Mesenchymal stem cell (in vitro differentiated cells and primary cell): Measurements from ENCODE around the gene UCN2.

Experiments used
- DNase-seq: peaks from one replicate; pipeline ENCODE4 v3.0.0-alpha.2; 2013
- H2AFZ ChIP-seq: one replicate; pipeline ENCODE4 v1.6.1; 2013; ENCODE audit warnings: low read depth, mild to moderate bottlenecking, control low read depth, inconsistent platforms, low read length, moderate library complexity
- H2AK5ac ChIP-seq: 2 replicates; pipeline ENCODE4 v1.6.1; 2013; ENCODE audit warnings: low read length, moderate library complexity, mild to moderate bottlenecking, inconsistent platforms; ENCODE audit not compliant: severe bottlenecking
- H2BK120ac ChIP-seq: one replicate; pipeline ENCODE4 v1.6.1; 2013; ENCODE audit warnings: low read depth, mild to moderate bottlenecking, inconsistent platforms, low read length, moderate library complexity
- H2BK12ac ChIP-seq, 2 experiments: one replicate each; pipeline ENCODE4 v1.6.1; 2013; ENCODE audit warnings: inconsistent platforms in 2 of 2, low read length in 2 of 2, mild to moderate bottlenecking in 2 of 2, moderate library complexity in 2 of 2, control low read depth in 1 of 2
- H2BK15ac ChIP-seq: one replicate; pipeline ENCODE4 v1.6.1; 2013; ENCODE audit warnings: mild to moderate bottlenecking, low read depth, inconsistent platforms; ENCODE audit not compliant: poor library complexity, severe bottlenecking
- H2BK5ac ChIP-seq: 2 replicates; pipeline ENCODE4 v1.6.1; 2013; ENCODE audit warnings: low read depth, mild to moderate bottlenecking, low read length, control low read depth, inconsistent platforms; ENCODE audit not compliant: poor library complexity, severe bottlenecking
- H3K14ac ChIP-seq, 2 experiments: one replicate each; pipeline ENCODE4 v1.6.1; 2013; ENCODE audit warnings: inconsistent platforms in 2 of 2, low read length in 2 of 2, control low read depth in 1 of 2, mild to moderate bottlenecking in 1 of 2, moderate library complexity in 1 of 2
- H3K18ac ChIP-seq, 2 experiments: one replicate each; pipeline ENCODE4 v1.6.1; 2013; ENCODE audit warnings: inconsistent platforms in 2 of 2, low read length in 2 of 2, control low read depth in 1 of 2, low read depth in 1 of 2, mild to moderate bottlenecking in 1 of 2
- H3K23ac ChIP-seq, 2 experiments: one replicate each; pipeline ENCODE4 v1.6.1; 2013; ENCODE audit warnings: inconsistent platforms in 2 of 2, low read length in 2 of 2, mild to moderate bottlenecking in 2 of 2, moderate library complexity in 2 of 2, control low read depth in 1 of 2
- H3K27ac ChIP-seq: 2 replicates; pipeline ENCODE4 v1.5.1; 2013; ENCODE audit warnings: mild to moderate bottlenecking, moderate library complexity, low read length, control low read depth, inconsistent platforms; ENCODE audit not compliant: poor library complexity, severe bottlenecking
- H3K27me3 ChIP-seq, 2 experiments: 2 replicates each; pipeline versions ENCODE4 v1.6.1 to v1.7.0; 2013; ENCODE audit warnings: low read length in 2 of 2, mild to moderate bottlenecking in 2 of 2, moderate library complexity in 2 of 2, control low read depth in 1 of 2, inconsistent platforms in 1 of 2; ENCODE audit not compliant: control insufficient read depth in 1 of 2, insufficient read depth in 1 of 2
- H3K36me3 ChIP-seq, 2 experiments: 2 replicates each; pipeline versions ENCODE4 v1.6.1 to v1.7.0; 2013; ENCODE audit warnings: low read length in 2 of 2, control low read depth in 1 of 2, inconsistent platforms in 1 of 2, low read depth in 1 of 2, mild to moderate bottlenecking in 1 of 2; ENCODE audit not compliant: insufficient read depth in 2 of 2, control insufficient read depth in 1 of 2
- H3K4ac ChIP-seq, 2 experiments: one replicate each; pipeline ENCODE4 v1.6.1; 2013; ENCODE audit warnings: inconsistent platforms in 2 of 2, low read length in 2 of 2, mild to moderate bottlenecking in 2 of 2, moderate library complexity in 2 of 2, control low read depth in 1 of 2, low read depth in 1 of 2
- H3K4me1 ChIP-seq: 2 replicates; pipeline ENCODE4 v1.6.1; 2013; ENCODE audit warnings: low read depth, low read length, control low read depth; ENCODE audit not compliant: control insufficient read depth, insufficient read depth
- H3K4me2 ChIP-seq: 2 replicates; pipeline ENCODE4 v1.6.1; 2013; ENCODE audit warnings: low read length, mild to moderate bottlenecking, inconsistent platforms; ENCODE audit not compliant: poor library complexity, severe bottlenecking
- H3K4me3 ChIP-seq, 2 experiments: 2 replicates each; pipeline versions ENCODE4 v1.5.1 to v1.7.0; 2013; ENCODE audit warnings: low read length in 2 of 2, mild to moderate bottlenecking in 2 of 2, control low read depth in 1 of 2, low read depth in 1 of 2; ENCODE audit not compliant: insufficient read depth in 1 of 2
- H3K79me1 ChIP-seq: replicated peaks from 2 replicates; pipeline ENCODE4 v1.6.1; 2013; ENCODE audit warnings: mild to moderate bottlenecking, control low read depth, low read length, inconsistent platforms; ENCODE audit not compliant: poor library complexity, severe bottlenecking
- H3K9ac ChIP-seq: 2 replicates; pipeline ENCODE4 v1.7.0; 2013; ENCODE audit warnings: mild to moderate bottlenecking, low read length, moderate library complexity
- H3K9me3 ChIP-seq: 2 replicates; pipeline ENCODE4 v1.7.0; 2013; ENCODE audit warnings: mild to moderate bottlenecking, low read length; ENCODE audit not compliant: control insufficient read depth
- H4K8ac ChIP-seq: one replicate; pipeline ENCODE4 v1.6.1; 2013; ENCODE audit warnings: inconsistent platforms, mild to moderate bottlenecking, low read length, moderate library complexity
- H4K91ac ChIP-seq: one replicate; pipeline ENCODE4 v1.6.1; 2013; ENCODE audit warnings: mild to moderate bottlenecking, low read length, inconsistent platforms
- WGBS: methylation state at CpG from one replicate; pipeline ENCODE4 v1.1.7; 2013; ENCODE audit warnings: mixed read lengths; 5-methylcytosine and 5-hydroxymethylcytosine counted together

The UCN2 gene

GRCh38 chr3:48543271-48543866 lies 20.2 kb downstream of the UCN2 start:
- no peak overlapping the region for H3K14ac ChIP-seq
- peaks cover 16 to 50% of the 10 kb centered on the region in 2 experiments for H3K36me3 ChIP-seq
- no peak overlapping the region for H2BK120ac ChIP-seq
- H3K79me1 ChIP-seq: peaks cover 8% of the 10 kb centered on the region
- no peak overlapping the region for H4K8ac ChIP-seq
- H3K27ac ChIP-seq: no peak overlapping the region
- no peak overlapping the region for H2AK5ac ChIP-seq
- H3K4me3 ChIP-seq: no peak overlapping the region
- H3K9me3 ChIP-seq: no peaks in the 10 kb centered on the region
- no peak overlapping the region for H3K9ac ChIP-seq
- no peak overlapping the region for H4K91ac ChIP-seq
- no peak overlapping the region for H3K4ac ChIP-seq
- WGBS: 89% methylated on average over 8 of the region's 9 CpGs
- H3K4me1 ChIP-seq: peaks cover 5% of the 10 kb centered on the region
- no peak for DNase-seq
- no peak overlapping the region for H2BK5ac ChIP-seq
- H2AFZ ChIP-seq: no peak overlapping the region
- H3K23ac ChIP-seq: no peak overlapping the region
- H3K4me2 ChIP-seq: no peak overlapping the region
- H2BK12ac ChIP-seq: no peak overlapping the region
- no peaks in the 10 kb centered on the region for H3K27me3 ChIP-seq
- no peak overlapping the region for H2BK15ac ChIP-seq
- no peak overlapping the region for H3K18ac ChIP-seq

GRCh38 chr3:48538451-48538850 lies 25.1 kb downstream of the UCN2 start:
- Histone ChIP-seq H2AK5ac (no peak overlapping the region), H3K4me2 (no peak overlapping the region), H3K9ac (no peak overlapping the region), H3K27ac (no peak overlapping the region), H3K4ac (no peak overlapping the region), H3K14ac (no peak overlapping the region), H3K27me3 (no peaks in the 10 kb centered on the region), H3K4me1 (peaks cover 6% of the 10 kb centered on the region), H2AFZ (no peak overlapping the region), H2BK15ac (no peak overlapping the region), H3K4me3 (no peak overlapping the region), H2BK120ac (no peak overlapping the region), H3K36me3 (peaks cover 19 to 60% of the 10 kb centered on the region in 2 experiments), H2BK12ac (no peak overlapping the region), H3K9me3 (no peaks in the 10 kb centered on the region), H3K23ac (no peak overlapping the region), H3K79me1 (peaks cover 7% of the 10 kb centered on the region), H2BK5ac (no peak overlapping the region), H3K18ac (no peak overlapping the region), H4K91ac (peak overlapping the region; percentile 16), H4K8ac (no peak overlapping the region)
- WGBS: 97% methylated on average over 12 of the region's 12 CpGs
- no peak for DNase-seq

- peaks cover 19 to 53% of the 10 kb centered on the region in 2 experiments for H3K36me3 ChIP-seq
- no peak overlapping the region for H2BK5ac ChIP-seq
- H4K8ac ChIP-seq: no peak overlapping the region
- no peak overlapping the region for H2AK5ac ChIP-seq
- no peak overlapping the region for H3K4me2 ChIP-seq
- no peak overlapping the region for H2BK15ac ChIP-seq
- H4K91ac ChIP-seq: no peak overlapping the region
- H2AFZ ChIP-seq: no peak overlapping the region
- no peak overlapping the region for H3K4ac ChIP-seq
- no peaks in the 10 kb centered on the region for H3K27me3 ChIP-seq
- H2BK120ac ChIP-seq: no peak overlapping the region
- H3K4me3 ChIP-seq: no peak overlapping the region
- H3K9ac ChIP-seq: no peak overlapping the region
- H3K9me3 ChIP-seq: no peaks in the 10 kb centered on the region
- no peak overlapping the region for H2BK12ac ChIP-seq
- H3K18ac ChIP-seq: no peak overlapping the region
- no peak overlapping the region for H3K23ac ChIP-seq
- H3K27ac ChIP-seq: no peak overlapping the region
- WGBS: over 99% methylated on average over 5 of the region's 5 CpGs
- peaks cover 4% of the 10 kb centered on the region for H3K4me1 ChIP-seq
- H3K14ac ChIP-seq: no peak overlapping the region
- no peak for DNase-seq
- peaks cover 10% of the 10 kb centered on the region for H3K79me1 ChIP-seq
Observed at GRCh38 chr3:48536785-48537184, 26.8 kb downstream of the UCN2 start.

- Histone ChIP-seq H3K27me3 (no peaks in the 10 kb centered on the region), H4K91ac (no peak overlapping the region), H3K79me1 (peaks cover 10% of the 10 kb centered on the region), H3K14ac (no peak overlapping the region), H2BK15ac (no peak overlapping the region), H2AK5ac (no peak overlapping the region), H3K23ac (no peak overlapping the region), H2BK120ac (no peak overlapping the region), H2BK5ac (no peak overlapping the region), H3K9me3 (no peaks in the 10 kb centered on the region), H3K4me3 (no peak overlapping the region), H3K4ac (no peak overlapping the region), H4K8ac (no peak overlapping the region), H3K9ac (no peak overlapping the region), H3K18ac (no peak overlapping the region), H2AFZ (no peak overlapping the region), H2BK12ac (no peak overlapping the region), H3K4me2 (no peak overlapping the region), H3K36me3 (peaks cover 19 to 53% of the 10 kb centered on the region in 2 experiments), H3K27ac (no peak overlapping the region), H3K4me1 (peaks cover 4% of the 10 kb centered on the region)
- 97% methylated on average over 18 of the region's 19 CpGs for WGBS
- DNase-seq: no peak
Observed at GRCh38 chr3:48536116-48536515, 27.5 kb downstream of the UCN2 start.
